Stimulated activated CD4-positive, alpha-beta T cell treated with anti-CD3 and anti-CD28 coated beads, Interleukin-12 subunit alpha, Interleukin-12 subunit beta, amount 100 ng/mL, for 24 hours (primary cell): ENCODE data around the gene FPGS.
A peak's percentile ranks its signal among the peaks of the same experiment; 100 is the strongest.
"Not testable (repeated sequence)": the region's sequence is repeated elsewhere in the genome, so short reads cannot be mapped to it uniquely, and the experiment has no call there.

Source experiments
- DNase-seq, 2 experiments: peaks; one replicate each; pipeline ENCODE4 v3.0.0-alpha.2; 2020; ENCODE audit warnings: low read depth in 2 of 2

Gene FPGS

DNA sequence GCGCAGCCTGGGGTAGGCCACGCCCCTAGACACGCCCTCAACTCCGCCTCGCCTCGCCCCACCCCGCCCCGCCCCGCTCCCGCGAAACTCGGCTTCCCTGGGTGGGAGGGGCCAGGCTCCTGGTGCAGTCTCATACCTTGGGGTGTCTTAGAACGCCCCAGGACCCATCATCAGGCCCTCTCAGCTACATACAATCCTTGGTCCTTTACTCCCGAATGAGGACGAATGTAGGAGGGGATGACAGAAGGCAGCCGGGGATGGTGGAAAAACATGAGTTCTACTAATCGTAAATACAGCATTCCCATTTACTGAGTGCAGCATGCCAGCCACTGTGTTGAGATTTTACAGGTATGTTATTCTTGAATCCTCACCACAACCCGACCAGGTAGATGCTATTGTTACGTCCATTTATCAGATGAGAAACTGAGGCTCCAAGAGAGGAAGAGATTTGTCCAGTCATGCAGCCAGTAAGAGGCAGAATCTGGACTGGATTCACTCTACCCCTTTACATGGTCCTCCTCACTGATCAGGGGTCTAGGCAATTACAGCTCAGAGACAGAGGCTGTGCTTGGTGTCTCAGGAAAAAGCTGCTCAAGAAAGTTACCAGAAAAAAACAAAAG lies 31.0 kb upstream of the FPGS start:
- DNase-seq: no peak

DNA sequence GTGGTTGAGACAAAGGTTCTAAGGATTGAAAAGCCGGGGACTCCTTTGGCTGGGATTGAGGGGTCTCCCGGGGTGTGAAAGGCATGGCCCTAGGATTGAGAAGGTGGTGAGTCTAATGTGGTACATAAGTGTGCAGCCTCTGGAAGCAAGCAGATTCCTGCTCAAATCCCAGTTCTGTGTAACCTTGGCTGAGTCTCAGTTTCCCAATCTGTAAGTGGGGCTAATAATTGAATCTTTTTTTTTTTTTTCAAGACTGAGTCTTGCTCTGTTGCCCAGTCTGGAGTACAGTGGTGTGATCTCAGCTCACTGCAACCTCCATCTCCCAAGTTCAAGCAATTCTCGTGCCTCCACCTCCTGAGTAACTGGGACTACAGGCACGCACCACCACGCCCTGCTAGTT lies 30.1 kb upstream of the FPGS start:
- no peak for DNase-seq

DNA sequence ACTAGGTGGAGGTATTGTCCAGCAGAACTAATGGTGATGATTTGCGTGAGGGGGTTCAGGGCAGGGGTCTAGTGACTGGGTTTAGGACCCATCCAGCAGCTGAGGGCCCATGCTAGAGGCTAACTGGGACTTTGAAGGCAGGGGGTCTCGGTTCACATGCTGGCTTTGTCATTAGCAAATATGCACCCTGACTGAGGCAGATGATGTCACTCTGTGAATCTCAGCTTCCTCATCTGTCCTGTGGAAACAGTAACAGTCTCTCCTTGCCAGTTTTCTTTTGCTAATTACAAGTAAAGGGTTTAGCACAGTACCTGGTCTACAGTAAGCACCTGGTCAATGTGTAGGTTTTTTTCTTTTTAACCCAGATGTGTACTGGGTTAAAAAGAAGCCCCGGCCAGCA lies 29.4 kb upstream of the FPGS start:
- no peak for DNase-seq

DNA sequence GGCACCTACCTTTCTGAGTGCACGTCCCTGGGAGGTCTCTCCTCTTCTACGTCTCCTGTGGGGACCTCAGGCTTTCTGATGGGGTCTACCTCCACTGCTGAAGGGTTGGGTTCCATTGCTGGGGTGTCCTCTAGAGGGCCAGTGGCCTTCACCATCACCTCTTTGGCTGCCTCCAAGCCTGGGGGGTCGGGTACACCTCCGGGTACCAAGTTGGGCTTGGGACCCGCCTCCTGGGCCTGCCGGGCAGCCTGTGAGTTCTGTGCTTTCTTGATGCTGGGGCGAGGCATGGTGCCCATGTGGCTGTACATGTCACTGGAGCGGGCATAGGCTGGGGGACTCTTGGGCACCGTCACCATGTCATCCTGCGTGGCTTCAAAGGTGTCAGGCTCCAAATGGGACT lies 28.7 kb upstream of the FPGS start:
- no peak for DNase-seq

GRCh38 chr9:127776195-127776923 lies 26.3 kb upstream of the FPGS start:
- DNase-seq: peak in 1 of 2 experiments; percentile 74

- no peak for DNase-seq
Observed at GRCh38 chr9:127776924-127777289, 25.8 kb upstream of the FPGS start.

DNA sequence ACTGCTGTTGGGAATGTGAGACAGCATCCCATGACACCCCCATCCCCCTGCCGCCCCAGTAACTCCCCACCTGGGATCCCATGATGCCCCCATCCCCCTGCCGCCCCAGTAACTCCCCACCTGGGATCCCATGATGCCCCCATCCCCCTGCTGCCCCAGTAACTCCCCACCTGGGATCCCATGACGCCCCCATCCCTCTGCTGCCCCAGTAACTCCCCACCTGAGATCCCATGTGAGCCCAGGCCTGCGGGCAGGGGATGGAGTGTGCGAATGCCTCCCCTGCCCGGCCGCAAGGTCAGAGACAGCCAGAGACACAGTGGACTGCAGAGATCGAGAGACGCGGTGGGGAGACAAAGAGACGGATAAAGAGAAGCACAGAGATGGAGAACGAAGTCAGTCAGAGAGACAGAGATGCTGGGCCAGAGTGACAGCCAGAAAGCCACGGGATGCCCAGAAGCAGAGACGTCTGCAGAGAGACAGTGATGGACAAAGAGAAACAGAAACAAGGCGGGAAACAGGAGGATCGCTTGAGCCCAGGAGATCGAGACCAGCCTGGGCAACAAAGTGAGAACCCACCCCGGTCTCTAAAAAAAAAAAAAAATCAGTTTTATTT lies 25.2 kb upstream of the FPGS start:
- DNase-seq: no peak

- peak in 1 of 2 experiments; percentile 39 for DNase-seq
Observed at GRCh38 chr9:127778280-127779135, 24.2 kb upstream of the FPGS start, which contains the start of gene SH2D3C. Gene SH2D3C (minus strand): TSS chr9:127778666. CDS start chr9:127778627, 39 bp downstream.

DNA sequence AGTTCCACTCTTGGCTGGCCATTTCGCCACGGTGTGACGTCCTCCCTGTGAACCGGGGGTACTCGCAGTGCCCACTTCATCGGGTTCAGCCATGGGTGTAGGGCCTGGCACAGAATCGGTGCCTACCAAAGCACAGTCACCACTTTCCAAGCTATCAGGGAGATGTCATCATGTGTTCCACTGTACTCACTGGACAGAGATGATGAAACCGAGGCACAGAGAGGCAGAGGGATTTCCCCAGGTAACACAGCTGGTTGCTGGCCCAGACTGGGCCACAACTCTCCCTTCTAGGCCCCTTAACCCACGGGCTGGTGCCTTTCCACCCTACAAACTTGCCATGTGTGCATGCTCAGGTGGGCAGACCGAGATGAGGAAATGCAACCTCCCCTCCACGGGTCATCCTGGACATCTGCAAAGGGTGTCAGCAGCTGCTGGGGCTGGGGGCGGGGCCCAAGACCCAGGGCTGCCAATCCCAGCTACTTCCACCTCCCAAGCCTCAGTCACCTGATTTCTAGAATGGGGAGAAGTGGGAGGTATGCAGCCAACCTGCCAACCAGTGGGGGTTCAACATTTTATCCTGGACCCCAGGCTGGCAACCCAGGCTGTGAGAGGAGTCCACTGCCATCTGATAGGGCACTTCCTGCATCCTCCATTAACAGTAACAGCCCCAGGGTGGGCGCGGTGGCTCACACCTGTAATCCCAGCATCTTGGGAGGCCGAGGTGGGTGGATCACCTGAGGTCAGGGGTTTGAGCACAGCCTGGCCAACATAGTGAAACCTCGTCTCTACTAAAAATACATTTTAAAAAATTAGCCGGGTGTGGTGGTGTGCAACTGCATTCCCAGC lies 23.3 kb upstream of the FPGS start:
- DNase-seq: peak in 1 of 2 experiments; percentile 44

GRCh38 chr9:127780126-127780885 lies 22.4 kb upstream of the FPGS start:
- no peak for DNase-seq

GRCh38 chr9:127780909-127781308 lies 21.8 kb upstream of the FPGS start:
- not testable (repeated sequence) for DNase-seq

- no peak for DNase-seq
Observed at GRCh38 chr9:127781806-127782205, 20.9 kb upstream of the FPGS start.

GRCh38 chr9:127783111-127784008 lies 19.3 kb upstream of the FPGS start:
- peak in 1 of 2 experiments; percentile 63 for DNase-seq

DNA sequence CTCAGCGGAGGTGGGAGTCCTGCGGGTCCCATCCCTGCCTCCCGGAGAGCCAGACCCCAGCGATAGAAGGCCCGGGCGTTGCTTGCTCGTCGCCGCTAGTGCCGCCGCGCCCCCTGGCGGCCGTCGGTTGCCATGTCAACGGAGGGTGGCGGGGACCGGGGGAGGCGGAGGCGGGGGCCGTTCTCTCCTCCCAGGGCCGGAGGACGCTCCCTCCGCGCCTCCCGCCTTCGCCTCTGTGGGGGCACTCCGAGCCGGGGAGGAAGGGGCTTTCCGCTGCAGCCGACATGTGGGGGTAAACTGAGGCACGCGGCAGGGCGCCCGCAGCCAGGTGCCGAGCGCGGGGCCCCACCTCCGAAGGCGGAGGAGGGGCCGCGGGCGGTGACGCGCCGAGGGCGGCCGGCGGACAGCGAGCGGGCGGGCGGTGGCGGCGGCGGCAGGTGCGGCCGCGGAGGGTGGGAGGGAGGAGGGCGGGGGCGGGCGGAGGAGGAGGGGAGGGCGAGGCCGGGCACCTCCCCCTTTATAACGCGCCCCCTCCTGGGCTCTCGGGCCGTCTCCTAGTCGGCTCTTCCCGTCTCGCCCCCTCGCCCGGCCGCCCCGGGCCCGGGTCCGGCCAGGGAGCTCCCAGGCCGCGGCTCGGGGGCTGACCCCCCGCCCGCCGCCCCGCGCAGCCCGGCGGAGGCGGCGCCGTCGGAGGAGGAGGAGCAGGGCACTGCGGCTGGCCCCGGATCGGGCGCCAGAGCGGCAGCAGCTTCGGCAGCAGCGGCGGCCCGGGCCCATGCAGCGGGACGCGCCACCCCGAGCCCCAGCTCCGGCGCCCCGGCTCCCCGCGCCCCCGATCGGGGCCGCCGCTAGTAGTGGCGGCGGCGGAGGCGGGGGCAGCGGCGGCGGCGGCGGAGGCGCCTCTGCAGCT lies 17.4 kb upstream of the FPGS start:
- DNase-seq: peak; percentile 70 to 85

- DNase-seq: peak; percentile 89 to 90
Observed at GRCh38 chr9:127785933-127786772, 16.5 kb upstream of the FPGS start, which contains the start of gene CDK9. Gene CDK9 (plus strand): TSS chr9:127786034. CDS start chr9:127786149, 115 bp downstream.

GRCh38 chr9:127786773-127787104 lies 15.9 kb upstream of the FPGS start:
- DNase-seq: no peak

GRCh38 chr9:127788337-127789011 lies 14.2 kb upstream of the FPGS start:
- DNase-seq: peak; percentile 61 to 76
